ES-I3 (cell line): Measurements from ENCODE around the gene ADCY5.

ENCODE experiments used
- H3K36me3 ChIP-seq: 2 replicates; pipeline ENCODE4 v1.6.1; 2013; ENCODE audit warnings: mild to moderate bottlenecking, low read length, control low read depth, moderate library complexity; ENCODE audit not compliant: insufficient read depth
- H3K4me1 ChIP-seq: 2 replicates; pipeline ENCODE4 v1.6.1; 2013; ENCODE audit warnings: mild to moderate bottlenecking, control low read depth, low read length; ENCODE audit not compliant: insufficient read depth
- H3K9ac ChIP-seq: 2 replicates; pipeline ENCODE4 v1.6.1; 2013; ENCODE audit warnings: low read depth, mild to moderate bottlenecking, low read length, moderate library complexity
- H3K9me3 ChIP-seq: 2 replicates; pipeline ENCODE4 v1.6.1; 2013; ENCODE audit warnings: mild to moderate bottlenecking, low read length, moderate library complexity; ENCODE audit not compliant: control insufficient read depth, insufficient read depth

The ADCY5 gene

GRCh38 chr3:123386477-123387040 is 62.3 kb downstream of the ADCY5 start:
- H3K4me1 ChIP-seq = peaks cover 14% of the 10 kb centered on the region

GRCh38 chr3:123385981-123386380 is 62.9 kb downstream of the ADCY5 start:
- Histone ChIP-seq H3K4me1 (peaks cover 14% of the 10 kb centered on the region), H3K36me3 (no peaks in the 10 kb centered on the region), H3K9me3 (no peaks in the 10 kb centered on the region)

More at GRCh38 chr3:123386477-123387040, 62.3 kb downstream of the ADCY5 start:
- no peak overlapping the region for H3K9ac ChIP-seq
- H3K36me3 ChIP-seq = no peaks in the 10 kb centered on the region
- no peaks in the 10 kb centered on the region for H3K9me3 ChIP-seq

GRCh38 chr3:123385499-123385898 is 63.4 kb downstream of the ADCY5 start:
- Histone ChIP-seq H3K9me3 (no peaks in the 10 kb centered on the region), H3K36me3 (no peaks in the 10 kb centered on the region), H3K4me1 (peaks cover 14% of the 10 kb centered on the region), H3K9ac (no peak overlapping the region)

More at GRCh38 chr3:123385981-123386380, 62.9 kb downstream of the ADCY5 start:
- H3K9ac ChIP-seq = no peak overlapping the region

GRCh38 chr3:123385001-123385401 is 63.9 kb downstream of the ADCY5 start:
- no peaks in the 10 kb centered on the region for H3K36me3 ChIP-seq
- peaks cover 14% of the 10 kb centered on the region for H3K4me1 ChIP-seq
- H3K9me3 ChIP-seq = no peaks in the 10 kb centered on the region
- H3K9ac ChIP-seq = no peak overlapping the region

GRCh38 chr3:123384256-123384655 is 64.6 kb downstream of the ADCY5 start:
- Histone ChIP-seq H3K9ac (no peak overlapping the region), H3K4me1 (peaks cover 14% of the 10 kb centered on the region), H3K9me3 (no peaks in the 10 kb centered on the region), H3K36me3 (no peaks in the 10 kb centered on the region)

GRCh38 chr3:123383091-123384053 is 65.5 kb downstream of the ADCY5 start:
- Histone ChIP-seq H3K9ac (no peak overlapping the region), H3K4me1 (peaks cover 14% of the 10 kb centered on the region), H3K36me3 (no peaks in the 10 kb centered on the region), H3K9me3 (no peaks in the 10 kb centered on the region)

- Histone ChIP-seq H3K9ac (no peak overlapping the region), H3K36me3 (no peaks in the 10 kb centered on the region), H3K4me1 (peaks cover 14% of the 10 kb centered on the region; the same call in 1 of the 2 replicates), H3K9me3 (no peaks in the 10 kb centered on the region)
Measured at GRCh38 chr3:123380261-123380660, 68.6 kb downstream of the ADCY5 start.

- H3K36me3 ChIP-seq = no peaks in the 10 kb centered on the region
- H3K9ac ChIP-seq = no peak overlapping the region
- no peaks in the 10 kb centered on the region for H3K9me3 ChIP-seq
- H3K4me1 ChIP-seq = peaks cover 10% of the 10 kb centered on the region; the same call in 1 of the 2 replicates
Measured at GRCh38 chr3:123379041-123379830, 69.7 kb downstream of the ADCY5 start.

GRCh38 chr3:123378409-123378915 is 70.4 kb downstream of the ADCY5 start:
- peaks cover 5% of the 10 kb centered on the region; the same call in 1 of the 2 replicates for H3K4me1 ChIP-seq

GRCh38 chr3:123377243-123377740 is 71.6 kb downstream of the ADCY5 start:
- Histone ChIP-seq H3K36me3 (no peaks in the 10 kb centered on the region), H3K4me1 (no peaks in the 10 kb centered on the region), H3K9ac (no peak overlapping the region), H3K9me3 (no peaks in the 10 kb centered on the region)

More at GRCh38 chr3:123378409-123378915, 70.4 kb downstream of the ADCY5 start:
- Histone ChIP-seq H3K9me3 (no peaks in the 10 kb centered on the region), H3K36me3 (no peaks in the 10 kb centered on the region), H3K9ac (no peak overlapping the region)

GRCh38 chr3:123376451-123377242 is 72.2 kb downstream of the ADCY5 start:
- Histone ChIP-seq H3K36me3 (no peaks in the 10 kb centered on the region), H3K9me3 (no peaks in the 10 kb centered on the region), H3K4me1 (no peaks in the 10 kb centered on the region), H3K9ac (no peak overlapping the region)

- Histone ChIP-seq H3K36me3 (no peaks in the 10 kb centered on the region), H3K4me1 (no peaks in the 10 kb centered on the region), H3K9me3 (no peaks in the 10 kb centered on the region), H3K9ac (no peak overlapping the region)
Measured at GRCh38 chr3:123375014-123375940, 73.6 kb downstream of the ADCY5 start.
